ENCODE data around the gene CCSAP. TPM values are rescaled to one million over a fixed set of nuclear protein-coding genes. Genes with fewer than 3 reads are reported as not detected.

The CCSAP gene
- polyA plus RNA-seq, 3 donors = 5.2 to 12.2 (median 6.7) TPM

DNA sequence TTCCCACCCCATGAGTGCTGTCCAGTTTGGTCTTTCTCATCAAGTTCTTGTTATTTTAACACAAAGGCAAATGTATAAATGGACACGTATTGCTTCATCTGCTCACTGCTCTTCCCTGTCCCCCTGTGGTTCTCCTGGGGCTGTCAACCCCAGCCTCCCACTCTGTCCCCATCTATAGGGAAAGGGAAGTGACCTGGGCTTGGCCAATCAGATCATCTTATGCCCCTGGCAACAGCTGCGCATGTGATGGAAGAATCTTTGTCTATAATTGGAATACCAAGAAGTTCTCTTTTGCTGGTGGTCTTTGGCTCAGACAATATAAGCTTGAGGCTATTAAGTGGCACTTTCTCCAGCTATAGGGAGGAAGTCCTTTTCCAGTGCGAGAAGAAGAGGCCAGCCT, 4.7 kb upstream of the CCSAP start:
- Histone ChIP-seq H3K4me3 (replicated peaks in 1 of 3; ENCODE audit: low read depth in 2 of 3, low read length in 3 of 3) (no peak overlapping the region), H3K4me1 (ENCODE audit: control insufficient read depth in 1 of 2, insufficient read depth in 2 of 2, low read length in 2 of 2) (peaks cover 7 to 17% of the 10 kb centered on the region in 2 donors), H3K79me2 (ENCODE audit: insufficient read depth, low read length) (no peaks in the 10 kb centered on the region), H4K20me1 (ENCODE audit: insufficient read depth, low read length) (no peaks in the 10 kb centered on the region), H3K9me3 (replicated peaks in 1 of 2; ENCODE audit: control insufficient read depth in 1 of 2, insufficient read depth in 1 of 2, low read length in 2 of 2) (no peaks in the 10 kb centered on the region), H3K4me2 (replicated peaks; ENCODE audit: extremely low read depth, low read length, poor library complexity, severe bottlenecking) (no peak overlapping the region), H3K27ac (ENCODE audit: low read depth in 1 of 2, low read length in 2 of 2) (no peak overlapping the region), H2AFZ (ENCODE audit: insufficient read depth, low read depth, low read length, poor library complexity, severe bottlenecking) (no peak overlapping the region), H3K36me3 (replicated peaks in 1 of 2; ENCODE audit: control insufficient read depth in 1 of 2, insufficient read depth in 2 of 2, low read length in 2 of 2) (no peaks in the 10 kb centered on the region), H3K9ac (ENCODE audit: insufficient read depth, low read length, poor library complexity, severe bottlenecking) (no peak overlapping the region), H3K27me3 (ENCODE audit: control insufficient read depth in 2 of 2, insufficient read depth in 2 of 2, low read length in 2 of 2) (peaks cover 2% of the 10 kb centered on the region in 2 donors)
- WGBS (ENCODE audit: insufficient coverage) = 40% methylated on average over 1 of the region's 3 CpGs
- TF ChIP-seq, protein P1, sequence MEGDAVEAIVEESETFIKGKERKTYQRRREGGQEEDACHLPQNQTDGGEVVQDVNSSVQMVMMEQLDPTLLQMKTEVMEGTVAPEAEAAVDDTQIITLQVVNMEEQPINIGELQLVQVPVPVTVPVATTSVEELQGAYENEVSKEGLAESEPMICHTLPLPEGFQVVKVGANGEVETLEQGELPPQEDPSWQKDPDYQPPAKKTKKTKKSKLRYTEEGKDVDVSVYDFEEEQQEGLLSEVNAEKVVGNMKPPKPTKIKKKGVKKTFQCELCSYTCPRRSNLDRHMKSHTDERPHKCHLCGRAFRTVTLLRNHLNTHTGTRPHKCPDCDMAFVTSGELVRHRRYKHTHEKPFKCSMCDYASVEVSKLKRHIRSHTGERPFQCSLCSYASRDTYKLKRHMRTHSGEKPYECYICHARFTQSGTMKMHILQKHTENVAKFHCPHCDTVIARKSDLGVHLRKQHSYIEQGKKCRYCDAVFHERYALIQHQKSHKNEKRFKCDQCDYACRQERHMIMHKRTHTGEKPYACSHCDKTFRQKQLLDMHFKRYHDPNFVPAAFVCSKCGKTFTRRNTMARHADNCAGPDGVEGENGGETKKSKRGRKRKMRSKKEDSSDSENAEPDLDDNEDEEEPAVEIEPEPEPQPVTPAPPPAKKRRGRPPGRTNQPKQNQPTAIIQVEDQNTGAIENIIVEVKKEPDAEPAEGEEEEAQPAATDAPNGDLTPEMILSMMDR (IDR thresholded peaks at IDR 0.05) = no peak
- Mint-ChIP-seq H3K27me3 (ENCODE audit: low read depth in 3 of 3) (peaks cover 9 to 21% (median 15%) of the 10 kb centered on the region in 3 donors), H3K4me3 (no peak overlapping the region), H3K27ac (peak overlapping the region in 1 of 7 donors; percentile 39), H3K36me3 (no peaks in the 10 kb centered on the region), H3K4me1 (peaks cover 13% of the 10 kb centered on the region), H3K9me3 (peaks cover 0 to 6% (median 4%) of the 10 kb centered on the region in 7 donors)
- intact Hi-C loops (cut with micrococcal nuclease) = no loop called here
- DNase-seq = peak in 2 of 3 donors; percentile 10 to 14

DNA sequence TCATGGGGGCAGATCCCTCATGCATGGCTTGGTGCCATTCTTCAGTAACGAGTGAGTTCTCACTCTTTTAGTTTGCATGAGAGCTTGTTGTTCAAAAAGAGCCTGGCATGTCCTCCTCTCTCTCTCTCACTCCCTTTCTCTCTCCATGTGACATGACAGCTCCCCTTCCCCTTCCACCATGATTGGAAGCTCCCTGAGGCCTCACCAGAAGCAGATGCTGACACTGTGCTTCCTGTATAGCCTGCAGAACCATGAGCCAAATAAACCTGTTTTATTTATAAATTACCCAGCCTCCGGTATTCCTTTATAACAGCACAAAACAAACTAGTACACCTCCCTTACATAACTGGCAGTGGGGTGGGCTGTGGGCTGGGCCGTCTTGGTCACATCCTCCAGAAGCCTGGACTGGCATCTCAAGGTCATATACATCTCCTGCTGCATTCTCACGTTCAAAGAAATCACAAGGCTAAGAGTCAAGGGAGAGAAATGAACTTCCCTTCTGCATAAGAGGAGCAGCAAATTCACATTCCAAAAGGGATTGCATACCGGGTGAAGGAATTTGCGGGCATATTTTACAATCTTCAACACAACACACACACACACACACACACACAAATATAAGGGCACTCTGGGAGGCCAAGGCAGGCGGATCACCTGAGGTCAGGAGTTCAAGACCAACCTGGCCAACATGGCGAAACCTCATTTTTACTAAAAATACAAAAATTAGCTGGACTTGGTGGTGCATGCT, 2.3 kb upstream of the CCSAP start:
- H3K27ac Mint-ChIP-seq = no peak overlapping the region
- Histone ChIP-seq H3K9me3 (replicated peaks in 1 of 2; ENCODE audit: control insufficient read depth in 1 of 2, insufficient read depth in 1 of 2, low read length in 2 of 2) (no peaks in the 10 kb centered on the region), H3K9ac (ENCODE audit: insufficient read depth, low read length, poor library complexity, severe bottlenecking) (no peak overlapping the region), H2AFZ (ENCODE audit: insufficient read depth, low read depth, low read length, poor library complexity, severe bottlenecking) (peak overlapping the region; percentile 30), H3K36me3 (replicated peaks in 1 of 2; ENCODE audit: control insufficient read depth in 1 of 2, insufficient read depth in 2 of 2, low read length in 2 of 2) (no peaks in the 10 kb centered on the region), H3K4me3 (replicated peaks in 1 of 3; ENCODE audit: low read depth in 2 of 3, low read length in 3 of 3) (no peak overlapping the region), H3K27ac (ENCODE audit: low read depth in 1 of 2, low read length in 2 of 2) (no peak overlapping the region), H3K4me1 (ENCODE audit: control insufficient read depth in 1 of 2, insufficient read depth in 2 of 2, low read length in 2 of 2) (peaks cover 20 to 31% of the 10 kb centered on the region in 2 donors), H3K4me2 (replicated peaks; ENCODE audit: extremely low read depth, low read length, poor library complexity, severe bottlenecking) (no peak overlapping the region), H3K27me3 (ENCODE audit: control insufficient read depth in 2 of 2, insufficient read depth in 2 of 2, low read length in 2 of 2) (no peaks in the 10 kb centered on the region), H3K79me2 (ENCODE audit: insufficient read depth, low read length) (peaks cover 20% of the 10 kb centered on the region), H4K20me1 (ENCODE audit: insufficient read depth, low read length) (peaks cover 5% of the 10 kb centered on the region)
- H3K4me1 Mint-ChIP-seq = peaks cover 27% of the 10 kb centered on the region
- 94% methylated on average over 3 of the region's 8 CpGs for WGBS (ENCODE audit: insufficient coverage)
- H3K9me3 Mint-ChIP-seq = peaks cover 0 to 6% (median 4%) of the 10 kb centered on the region in 7 donors
- no peak for DNase-seq
- H3K27me3 Mint-ChIP-seq (ENCODE audit: low read depth in 3 of 3) = peaks cover 4 to 13% (median 12%) of the 10 kb centered on the region in 3 donors
- TF ChIP-seq, protein P1 (IDR thresholded peaks at IDR 0.05) = no peak
- H3K36me3 Mint-ChIP-seq = no peaks in the 10 kb centered on the region
- intact Hi-C loops (cut with micrococcal nuclease) = loop anchor here (5.0 kb wide), 2 partner anchors 73 to 78 kb away; partner anchors contain the start of gene RAB4A (in 1 of the 2)
- H3K4me3 Mint-ChIP-seq = peak overlapping the region in 1 of 2 donors; percentile 24
